Kidney tubule cell (primary cell): ENCODE data around the gene WFDC5.

Experiments
- DNase-seq: peaks from one replicate; pipeline ENCODE4 v3.0.0-alpha.2; 2018; ENCODE audit warnings: low spot score

The WFDC5 gene

DNA sequence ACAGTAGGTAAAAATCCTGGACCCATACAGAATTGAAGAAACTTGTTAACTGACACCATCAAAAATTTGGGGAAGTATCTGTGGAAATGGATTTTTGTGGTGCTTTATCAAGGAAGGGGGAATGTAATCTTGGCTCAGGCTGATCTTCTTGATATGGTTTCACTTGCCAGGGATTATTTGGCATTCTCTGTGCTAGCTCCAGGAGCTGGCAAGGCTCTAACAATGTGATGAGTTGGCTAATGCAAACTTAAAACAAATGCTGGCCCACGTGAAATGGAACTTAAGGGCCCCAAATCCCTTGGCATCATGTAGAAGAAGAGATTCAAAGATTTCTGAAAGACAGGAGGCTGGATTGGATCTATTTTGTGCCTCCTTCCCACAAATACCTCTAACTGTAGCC, 27.2 kb downstream of the WFDC5 start:
- DNase-seq = no peak

DNA sequence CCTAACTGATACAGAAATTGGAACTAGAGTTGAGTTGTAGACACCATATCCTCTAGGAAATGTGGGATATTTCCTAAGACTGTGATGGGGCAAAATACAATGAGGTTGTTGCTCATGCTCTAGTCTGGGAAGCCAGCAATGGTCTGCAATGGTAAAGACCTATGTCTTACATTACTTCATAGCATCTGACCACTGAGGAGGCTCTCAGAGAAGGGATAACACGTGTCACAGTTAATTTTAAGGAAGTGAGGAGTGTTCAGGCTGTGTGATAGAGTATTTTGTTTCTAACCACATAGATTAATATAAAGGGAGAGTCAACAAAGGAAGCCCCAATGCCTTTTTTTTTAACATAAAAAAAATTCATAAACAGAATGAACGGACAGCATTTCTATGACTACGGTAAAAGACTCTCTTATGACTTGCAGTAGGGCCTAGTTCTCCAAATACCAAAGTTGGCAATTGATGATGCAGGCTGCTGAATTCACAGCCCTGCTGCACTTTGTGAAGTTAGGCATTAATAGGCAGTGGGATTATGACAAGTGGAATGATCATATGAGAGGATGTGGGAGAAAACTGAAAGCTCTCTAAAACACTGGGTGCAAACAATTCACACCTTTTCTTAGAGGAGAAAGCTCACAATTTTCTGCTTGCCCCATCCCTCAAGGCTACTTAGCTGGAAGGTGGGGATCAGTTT, 27.7 kb downstream of the WFDC5 start:
- DNase-seq = peak; percentile 48

GRCh38 chr20:45085867-45086266, 29.1 kb downstream of the WFDC5 start:
- DNase-seq = no peak

- DNase-seq = no peak
Measured at GRCh38 chr20:45085289-45085688, 29.7 kb downstream of the WFDC5 start.

DNA sequence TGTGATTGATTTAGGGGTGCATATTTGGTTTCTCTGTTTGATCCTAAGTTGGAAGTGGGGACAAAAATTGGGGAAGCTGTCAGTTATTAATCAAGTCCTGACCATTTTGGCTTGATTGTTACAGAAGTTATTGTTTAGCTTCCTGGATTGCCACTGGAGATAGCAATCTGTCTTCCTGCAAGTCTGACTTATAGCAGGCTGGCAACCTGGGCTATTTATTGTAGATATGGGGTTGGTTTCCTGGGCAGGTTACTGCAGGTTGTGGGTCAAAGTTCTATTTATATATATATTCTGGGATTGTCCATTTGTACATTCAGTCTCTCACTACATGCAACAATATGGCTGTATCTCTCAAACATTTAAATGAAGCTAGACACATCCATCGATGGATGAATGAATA, 31.8 kb downstream of the WFDC5 start:
- DNase-seq = no peak

GRCh38 chr20:45082468-45082867, 32.5 kb downstream of the WFDC5 start:
- DNase-seq = no peak

DNA sequence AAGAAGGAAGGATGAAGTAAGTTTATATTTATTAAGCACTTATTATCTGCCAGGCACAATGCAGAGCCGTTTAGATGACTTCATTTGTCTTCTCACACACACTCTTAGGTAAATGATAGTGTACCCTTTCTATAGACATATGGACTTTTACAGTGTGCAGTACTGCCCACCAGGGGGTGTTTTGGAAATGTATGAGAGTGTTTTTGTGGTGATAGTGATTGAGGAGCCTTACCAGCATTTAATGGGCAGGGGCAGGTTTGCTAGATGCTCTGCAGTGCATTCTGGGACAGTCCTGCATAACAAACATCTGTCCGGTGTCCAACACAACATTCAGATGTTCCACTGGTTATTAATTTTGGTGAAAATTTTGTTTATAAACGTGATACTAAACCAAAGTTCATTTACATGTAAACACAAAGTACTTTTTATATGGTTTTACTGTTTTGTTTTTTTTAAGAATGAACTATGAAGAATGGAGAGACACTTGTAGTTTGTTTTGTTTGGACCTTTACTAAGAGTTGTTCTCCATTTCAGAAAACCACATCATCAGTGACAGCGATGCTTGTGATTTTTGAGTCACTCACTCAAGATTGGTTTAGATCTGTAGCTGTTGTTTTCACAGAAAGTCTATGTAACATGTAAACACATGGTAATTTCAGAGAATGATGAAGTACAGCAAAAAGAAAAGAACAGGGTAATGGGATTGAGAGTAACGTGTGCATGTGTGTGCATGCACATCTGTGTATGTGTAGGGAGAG, 33.9 kb downstream of the WFDC5 start:
- DNase-seq = no peak

DNA sequence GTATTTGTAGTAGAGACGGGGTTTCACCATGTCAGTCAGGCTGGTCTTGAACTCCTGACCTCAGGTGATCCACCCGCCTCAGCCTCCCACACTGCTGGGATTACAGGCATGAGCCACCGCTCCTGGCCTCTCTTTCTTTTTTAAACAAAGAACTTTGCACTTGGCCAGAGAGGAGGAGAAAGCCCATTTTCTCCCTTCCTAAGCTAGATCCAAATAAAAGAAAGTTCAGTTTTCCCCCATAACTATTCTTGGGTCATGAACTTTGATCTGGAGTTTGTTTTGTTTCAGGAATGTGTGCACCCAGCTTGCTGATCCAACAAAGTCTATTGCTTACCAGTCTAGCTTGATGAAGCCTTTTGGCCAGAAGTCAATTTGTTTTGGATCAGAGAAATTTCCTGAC, 37.4 kb downstream of the WFDC5 start:
- no peak for DNase-seq

DNA sequence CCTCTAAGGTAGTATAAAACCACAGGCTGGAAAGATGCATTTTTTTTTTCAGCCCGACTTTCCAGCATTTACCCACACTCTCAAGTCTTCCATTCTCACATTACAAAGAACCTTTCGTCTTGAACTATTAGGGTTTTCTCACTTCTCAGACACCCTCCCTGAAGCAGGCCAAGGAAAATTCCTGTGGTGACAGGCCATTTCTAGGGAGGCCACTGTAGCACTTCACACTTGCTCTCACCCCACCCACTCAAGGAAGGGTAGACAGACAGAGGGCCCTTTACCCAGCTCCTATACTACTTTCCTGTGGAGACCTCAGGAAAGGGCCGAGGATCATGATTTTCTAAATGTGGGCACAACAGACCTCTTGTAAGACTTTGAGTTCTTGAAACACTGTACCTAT, 41.8 kb downstream of the WFDC5 start:
- DNase-seq = no peak

DNA sequence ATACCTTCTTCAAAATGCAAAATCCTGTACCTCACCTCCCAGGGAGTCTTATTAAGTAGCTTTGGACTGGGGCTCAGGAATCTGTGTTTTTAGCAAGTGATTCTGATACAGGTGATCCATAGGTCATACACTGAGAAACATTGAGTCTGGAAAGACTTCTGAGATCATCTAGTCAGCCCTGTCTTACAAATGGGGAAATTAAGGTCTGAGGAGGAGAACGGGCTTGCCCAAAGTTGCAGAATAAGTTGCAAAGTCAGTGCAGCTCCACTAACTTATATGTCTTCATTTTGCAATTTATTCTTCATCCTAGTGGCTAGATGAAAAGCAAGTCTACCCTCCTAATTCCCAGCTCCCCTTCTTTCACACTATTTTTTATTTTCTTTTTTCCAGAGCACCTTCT, 42.9 kb downstream of the WFDC5 start:
- DNase-seq = no peak

- no peak for DNase-seq
Measured at GRCh38 chr20:45070932-45071632, 43.9 kb downstream of the WFDC5 start.

DNA sequence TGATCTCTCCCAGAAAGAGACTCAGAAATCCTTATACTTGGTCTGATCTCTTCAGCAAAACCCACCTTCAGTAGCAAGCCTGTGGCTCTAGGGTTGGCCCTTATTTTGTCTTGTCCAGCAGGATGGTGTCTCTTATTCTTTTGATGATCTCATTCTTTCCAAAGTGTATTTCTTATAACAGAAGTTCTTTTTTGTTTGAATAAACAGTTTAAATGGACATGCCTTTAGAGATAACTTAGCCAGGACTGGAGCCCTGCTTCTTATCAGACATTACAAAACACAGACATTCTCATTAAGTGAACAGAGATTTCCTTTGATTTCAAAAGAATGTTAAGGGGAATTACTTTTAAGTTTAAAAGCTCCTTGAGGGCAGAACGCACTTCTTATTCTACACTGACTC, 45.7 kb downstream of the WFDC5 start:
- DNase-seq = no peak

DNA sequence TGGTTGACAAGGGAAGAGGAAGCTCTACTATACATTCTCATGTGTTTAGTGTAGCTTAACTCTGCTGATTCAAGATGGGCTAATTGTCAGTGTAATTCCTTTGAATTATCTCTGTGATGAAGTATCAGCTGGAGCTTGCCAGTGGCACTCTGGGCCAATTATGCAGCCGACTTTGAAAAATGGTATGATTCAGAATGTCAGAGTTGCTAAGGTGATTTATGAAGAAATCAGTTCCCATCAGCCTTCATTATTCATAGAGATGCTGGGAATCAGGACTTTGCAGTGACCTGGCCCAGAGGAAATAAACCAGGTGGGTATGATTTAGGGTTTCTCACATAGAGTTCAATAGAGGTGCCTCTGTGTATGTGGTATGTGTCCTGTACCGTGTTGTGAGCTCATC, 47.4 kb downstream of the WFDC5 start:
- DNase-seq = peak; percentile 55

GRCh38 chr20:45067087-45067486, 47.9 kb downstream of the WFDC5 start:
- peak; percentile 75 for DNase-seq

DNA sequence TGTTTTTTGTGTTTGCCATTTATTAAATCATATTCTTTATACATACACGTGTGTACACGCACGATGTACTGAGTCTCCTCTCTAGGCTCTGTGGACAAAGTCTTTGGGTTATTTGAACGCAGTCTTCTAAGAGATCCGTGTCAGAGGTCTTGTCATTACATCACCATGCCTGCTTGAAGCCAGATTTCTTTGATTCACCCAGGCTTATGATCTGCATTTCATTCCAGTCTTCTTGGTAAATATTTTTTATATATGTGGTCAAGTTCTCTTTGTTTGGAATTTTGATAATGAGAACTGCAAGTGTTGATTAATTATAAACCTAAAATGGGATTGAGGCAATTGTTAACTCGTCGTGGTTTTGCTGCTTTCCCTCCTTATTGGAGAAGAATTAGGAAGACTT, 48.6 kb downstream of the WFDC5 start:
- peak; percentile 62 for DNase-seq

DNA sequence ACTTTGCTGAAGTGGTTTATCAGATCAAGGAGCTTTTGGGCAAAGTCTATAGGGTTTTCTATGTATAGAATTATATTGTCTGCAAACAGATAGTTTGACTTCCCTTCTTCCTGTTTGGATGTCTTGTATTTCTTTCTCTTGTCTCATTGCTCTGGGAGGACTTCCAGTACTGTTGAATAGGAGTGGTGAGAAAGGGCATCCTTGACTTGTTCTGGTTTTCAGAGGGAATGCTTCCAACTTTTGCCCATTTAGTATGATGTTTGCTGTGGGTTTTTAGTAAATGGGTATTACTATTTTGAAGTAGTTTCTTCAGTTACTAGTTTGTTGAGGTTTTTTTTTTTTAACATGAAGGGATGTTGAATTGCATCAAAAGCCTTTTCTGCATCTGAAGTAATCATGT, 50.2 kb downstream of the WFDC5 start:
- no peak for DNase-seq

GRCh38 chr20:45063107-45063506, 51.9 kb downstream of the WFDC5 start:
- peak; percentile 24 for DNase-seq

DNA sequence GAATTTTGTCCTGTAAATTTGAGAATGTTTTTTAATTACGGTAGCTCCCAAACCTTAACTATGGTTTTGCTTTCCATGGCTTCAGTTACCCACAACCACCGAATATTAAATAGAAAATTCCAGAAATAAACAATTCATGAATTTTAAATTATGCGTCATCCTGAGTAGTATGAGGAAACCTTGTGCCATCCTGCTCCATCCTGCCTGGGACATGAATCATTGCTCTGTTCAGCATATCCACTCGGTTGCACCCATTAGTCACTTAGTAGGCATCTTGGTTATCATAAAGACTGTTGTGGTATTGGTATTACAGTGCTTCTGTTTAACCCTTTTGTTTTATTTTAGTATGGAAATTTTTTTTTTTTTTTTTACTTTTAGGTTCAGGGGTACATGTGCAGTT, 53.7 kb downstream of the WFDC5 start:
- peak; percentile 94 for DNase-seq

DNA sequence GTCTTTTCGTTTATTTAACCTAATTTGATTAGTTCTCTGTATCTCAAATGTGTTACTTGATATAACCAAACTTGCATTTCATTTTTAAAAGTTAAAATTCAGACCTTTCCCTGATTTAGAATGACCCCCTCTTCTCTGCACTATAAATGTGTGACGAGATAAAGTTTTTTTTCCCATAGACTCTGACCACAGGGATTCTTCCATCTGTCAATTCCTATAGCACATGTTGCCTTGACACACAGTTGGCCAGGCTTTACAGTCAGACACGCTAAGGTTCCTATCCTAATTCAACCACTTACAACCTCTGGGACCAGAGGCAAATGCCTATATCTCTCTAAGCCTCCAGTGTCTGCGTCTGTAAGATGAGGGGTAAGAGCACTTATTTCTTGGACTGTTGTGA, 54.7 kb downstream of the WFDC5 start:
- DNase-seq = no peak
